NB4 (cell line): ENCODE data around the gene CHRNB2.

Experiments
- DNase-seq: peaks from one replicate; pipeline ENCODE4 v3.0.0; 2010; ENCODE audit warnings: low read depth
- H3K4me3 ChIP-seq: one replicate; pipeline ENCODE4 v1.5.1; 2011; ENCODE audit warnings: mild to moderate bottlenecking, low read depth, low read length, moderate library complexity
- CTCF ChIP-seq: IDR thresholded peaks from one replicate; pipeline ENCODE4 v1.5.1; 2012; ENCODE audit warnings: low read depth, low read length
- MYC ChIP-seq: IDR thresholded peaks from 2 replicates; pipeline ENCODE4 v1.6.1; 2011; ENCODE audit warnings: low read depth, low read length
- POLR2A ChIP-seq: IDR thresholded peaks from 2 replicates; pipeline ENCODE4 v1.6.1; 2011; ENCODE audit warnings: mild to moderate bottlenecking; ENCODE audit not compliant: insufficient read length; ENCODE audit errors: extremely low read depth
- TF ChIP-seq, protein P1 (sequence below): IDR thresholded peaks from 2 replicates; pipeline ENCODE4 v1.6.1; 2011; ENCODE audit warnings: low read depth, low read length

The CHRNB2 gene

GRCh38 chr1:154571244-154571963 is 3.8 kb downstream of the CHRNB2 start:
- TF ChIP-seq, protein P1, sequence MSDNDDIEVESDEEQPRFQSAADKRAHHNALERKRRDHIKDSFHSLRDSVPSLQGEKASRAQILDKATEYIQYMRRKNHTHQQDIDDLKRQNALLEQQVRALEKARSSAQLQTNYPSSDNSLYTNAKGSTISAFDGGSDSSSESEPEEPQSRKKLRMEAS, result no peak
- no peak for TF ChIP-seq MYC
- no peak for TF ChIP-seq POLR2A
- TF ChIP-seq CTCF, result no peak
- no peak overlapping the region for H3K4me3 ChIP-seq
- no peak for DNase-seq

GRCh38 chr1:154571964-154572288 is 4.3 kb downstream of the CHRNB2 start:
- DNase-seq, result no peak
- TF ChIP-seq MYC, result no peak
- TF ChIP-seq, protein P1, result no peak
- no peak for TF ChIP-seq POLR2A
- no peak for TF ChIP-seq CTCF
- no peak overlapping the region for H3K4me3 ChIP-seq

GRCh38 chr1:154572468-154573167 is 5.0 kb downstream of the CHRNB2 start:
- no peak overlapping the region for H3K4me3 ChIP-seq
- TF ChIP-seq CTCF (no peak), MYC (no peak), POLR2A (no peak)
- TF ChIP-seq, protein P1, result no peak
- DNase-seq, result no peak

GRCh38 chr1:154573168-154573510 is 5.6 kb downstream of the CHRNB2 start:
- H3K4me3 ChIP-seq, result no peak overlapping the region
- DNase-seq, result no peak
- TF ChIP-seq CTCF (no peak), POLR2A (no peak), MYC (no peak)

GRCh38 chr1:154574716-154575115 is 7.1 kb downstream of the CHRNB2 start:
- DNase-seq, result peak; percentile 34
- H3K4me3 ChIP-seq, result no peak overlapping the region
- TF ChIP-seq POLR2A, result no peak

DNA sequence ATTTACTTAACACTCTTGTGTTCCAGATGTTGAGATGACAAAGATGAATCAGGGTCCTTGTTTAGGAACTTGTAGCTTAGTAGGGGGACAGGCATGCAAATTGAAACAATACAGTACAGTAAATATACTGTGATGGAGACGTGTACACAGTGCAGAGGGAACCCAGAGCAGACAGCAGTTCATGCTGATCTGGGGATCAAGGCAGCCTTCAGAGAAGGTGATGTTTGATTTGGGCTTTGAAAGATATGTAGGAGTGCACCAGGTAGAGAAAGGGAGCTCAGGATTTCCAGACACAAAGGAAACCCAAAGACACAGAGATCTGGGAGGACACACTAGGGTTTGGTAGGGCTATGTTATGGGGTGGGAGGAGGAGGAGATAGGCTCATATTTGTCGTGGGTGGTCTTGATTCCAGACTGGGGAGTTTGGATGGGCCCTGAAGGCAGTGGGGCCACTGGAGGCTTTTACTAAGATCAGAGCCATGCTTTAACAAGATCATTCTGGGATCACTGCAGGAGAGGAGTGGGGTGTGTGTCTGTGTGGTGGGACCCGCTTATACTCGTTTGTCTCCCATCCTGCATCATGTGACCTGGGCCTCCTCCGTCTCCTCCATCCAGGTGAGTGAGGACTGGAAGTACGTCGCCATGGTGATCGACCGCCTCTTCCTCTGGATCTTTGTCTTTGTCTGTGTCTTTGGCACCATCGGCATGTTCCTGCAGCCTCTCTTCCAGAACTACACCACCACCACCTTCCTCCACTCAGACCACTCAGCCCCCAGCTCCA is 7.8 kb downstream of the CHRNB2 start:
- H3K4me3 ChIP-seq, result no peak overlapping the region
- DNase-seq, result no peak
- no peak for TF ChIP-seq POLR2A
- TF ChIP-seq MYC, result no peak
- no peak for TF ChIP-seq CTCF
- TF ChIP-seq, protein P1, result no peak
